Right ventricle myocardium superior (tissue), 1 donor: ENCODE measurements around the gene LRRD1. TPM values are rescaled to one million over a fixed set of nuclear protein-coding genes. Genes with fewer than 3 reads are reported as not detected.

Experiments
- ATAC-seq: fragments of 200-7000 bp; cut with Tn5 transposase; one replicate; pipeline ENCODE4 v1.9.1; 2020; ENCODE audit warnings: mild to moderate bottlenecking; ENCODE audit not compliant: poor library complexity
- DNase-seq: peaks from one replicate; pipeline ENCODE4 v3.0.0-alpha.2; 2020
- intact Hi-C: fragments of 100-400 bp; cut with DNase I; formaldehyde crosslinking; loops from one replicate; pipeline ENCODE4 v1.11.2; 2022
- microRNA-seq: library from miRNA; unstranded; fragments of <30 nt; microRNA quantifications from one replicate; pipeline ENCODE4 v1.2.0, GENCODE V29; 2020
- total RNA-seq: library from RNA; stranded (reverse); fragmentation: NEBNext Ultra II Directional; extraction: Animal tissue kit (Norgen Biotek cat#: 25700); gene quantifications from one replicate; pipeline ENCODE4 v1.2.1, GENCODE V29; 2021
- donor health status: DM: no; HTN: yes; CAD: no; lungs with severe emphysema.

Gene LRRD1
- total RNA-seq, 1 donor from 2014 or later, result not detected

- intact Hi-C loops, result no loop called here
- DNase-seq, result no peak
Measured at GRCh38 chr7:92100534-92100933, 78.4 kb downstream of the LRRD1 start.

GRCh38 chr7:92095380-92095779 lies 83.6 kb downstream of the LRRD1 start:
- peak; percentile 39 for ATAC-seq
- intact Hi-C loops, result no loop called here

More at GRCh38 chr7:92100534-92100933, 78.4 kb downstream of the LRRD1 start:
- ATAC-seq, result no peak

More at GRCh38 chr7:92095380-92095779, 83.6 kb downstream of the LRRD1 start:
- DNase-seq, result no peak

Small RNAs within 50 kb of the gene (microRNA-seq; reads per million reads assigned to microRNA genes)
- gene MIR1285-1, result not detected

Other genes starting within 250 kb of the LRRD1 start
- 44.0 TPM for gene AKAP9, start 238.3 kb downstream of the LRRD1 start, total RNA-seq
- gene CYP51A1, start 44.7 kb downstream of the LRRD1 start, total RNA-seq, result 16.0 TPM
- gene KRIT1, start 66.8 kb upstream of the LRRD1 start, total RNA-seq, result 26.4 TPM
- 37.3 TPM for gene ANKIB1, start 66.8 kb upstream of the LRRD1 start, total RNA-seq